SK-N-DZ (cell line): Measurements from ENCODE around the gene WDR48.

Experiments
- DNase-seq: peaks from one replicate; pipeline ENCODE4 v3.0.0-alpha.2; 2015; ENCODE audit warnings: low spot score

WDR48 gene

GRCh38 chr3:39063143-39063542 lies 11.3 kb downstream of the WDR48 start:
- DNase-seq: no peak

GRCh38 chr3:39064646-39065045 lies 12.8 kb downstream of the WDR48 start:
- no peak for DNase-seq

GRCh38 chr3:39065197-39065596 lies 13.4 kb downstream of the WDR48 start:
- peak; percentile 3 for DNase-seq

- DNase-seq: no peak
These were observed 15.5 kb downstream of the WDR48 start for GRCh38 chr3:39067286-39067685.

- DNase-seq: no peak
These were observed 16.7 kb downstream of the WDR48 start for GRCh38 chr3:39068556-39068955.

- no peak for DNase-seq
These were observed 24.1 kb downstream of the WDR48 start for GRCh38 chr3:39075910-39076309.

GRCh38 chr3:39079530-39079929 lies 27.7 kb downstream of the WDR48 start:
- DNase-seq: no peak

GRCh38 chr3:39080026-39080425 lies 28.2 kb downstream of the WDR48 start:
- no peak for DNase-seq

- DNase-seq: no peak
These were observed 31.0 kb downstream of the WDR48 start for GRCh38 chr3:39082666-39083313.

GRCh38 chr3:39086144-39086543 lies 34.3 kb downstream of the WDR48 start:
- no peak for DNase-seq

- no peak for DNase-seq
These were observed 36.6 kb downstream of the WDR48 start for GRCh38 chr3:39088456-39088855.

- DNase-seq: no peak
These were observed 37.1 kb downstream of the WDR48 start for GRCh38 chr3:39088889-39089288.

GRCh38 chr3:39090922-39091321 lies 39.1 kb downstream of the WDR48 start:
- no peak for DNase-seq

- no peak for DNase-seq
These were observed 43.2 kb downstream of the WDR48 start for GRCh38 chr3:39094851-39095677.

GRCh38 chr3:39095778-39096177 lies 44.0 kb downstream of the WDR48 start:
- no peak for DNase-seq

GRCh38 chr3:39096775-39097174 lies 45.0 kb downstream of the WDR48 start:
- DNase-seq: no peak

GRCh38 chr3:39097716-39098472 lies 46.1 kb downstream of the WDR48 start:
- DNase-seq: no peak

GRCh38 chr3:39098473-39099000 lies 46.7 kb downstream of the WDR48 start:
- DNase-seq: no peak

GRCh38 chr3:39099242-39099641 lies 47.4 kb downstream of the WDR48 start:
- no peak for DNase-seq

GRCh38 chr3:39099738-39100499 lies 48.1 kb downstream of the WDR48 start:
- DNase-seq: no peak

- no peak for DNase-seq
These were observed 48.7 kb downstream of the WDR48 start for GRCh38 chr3:39100500-39100886.
